IMR-90 (cell line): ENCODE data around the gene ANKRD13B. TPM values are rescaled to one million over a fixed set of nuclear protein-coding genes. Genes with fewer than 3 reads are reported as not detected.

Experiments used
- ATAC-seq: fragments of 200-7000 bp; cut with Tn5 transposase; 2 replicates; pipeline ENCODE4 v1.9.1; 2020; ENCODE audit warnings: low read depth, mild to moderate bottlenecking, moderate library complexity
- BruUV-seq: library from RNA; stranded (reverse); fragments of 400-500 nt; replicated peaks from 2 replicates; lab custom pipeline; 2021; lab: Mats Ljungman, UMichigan
- CTCF ChIA-PET: fragments of 300-600 bp; formaldehyde crosslinking; extraction: SDS; loops from one replicate; lab custom pipeline; 2021; ENCODE audit warnings: antibody characterized with exemption; lab: Yijun Ruan, JAX
- POLR2A ChIA-PET: fragments of 300-600 bp; sonication (Branson Sonifier 250); formaldehyde crosslinking; loops from one replicate; lab custom pipeline; 2022; ENCODE audit warnings: antibody characterized with exemption; ENCODE audit not compliant: unreplicated experiment; lab: Charles Lee
- DNase-seq: peaks from one replicate; pipeline ENCODE4 v3.0.0; 2013
- H2AFZ ChIP-seq: replicated peaks from 2 replicates; pipeline ENCODE3; 2013; ENCODE audit warnings: low read length, mild to moderate bottlenecking; ENCODE audit not compliant: poor library complexity
- H2AK5ac ChIP-seq: 2 replicates; pipeline ENCODE4 v1.6.1; 2013; ENCODE audit warnings: low read depth, low read length, inconsistent platforms
- H2AK9ac ChIP-seq: replicated peaks from 2 replicates; pipeline ENCODE3; 2013; ENCODE audit warnings: mild to moderate bottlenecking, low read depth, low read length, moderate library complexity; ENCODE audit not compliant: poor library complexity
- H2BK120ac ChIP-seq: 2 replicates; pipeline ENCODE4 v1.6.1; 2013; ENCODE audit warnings: low read depth, low read length, inconsistent platforms
- H2BK15ac ChIP-seq: 3 replicates; pipeline ENCODE4 v1.6.1; 2013; ENCODE audit warnings: low read depth, low read length, inconsistent platforms
- H2BK20ac ChIP-seq: 2 replicates; pipeline ENCODE4 v1.6.1; 2013; ENCODE audit warnings: low read depth, mild to moderate bottlenecking, inconsistent platforms, low read length, moderate library complexity
- H2BK5ac ChIP-seq: 2 replicates; pipeline ENCODE4 v1.6.1; 2013; ENCODE audit warnings: mild to moderate bottlenecking, low read depth, low read length, inconsistent platforms; ENCODE audit not compliant: poor library complexity, severe bottlenecking
- H3K14ac ChIP-seq: replicated peaks from 2 replicates; pipeline ENCODE4 v1.6.1; 2013; ENCODE audit warnings: low read depth, low read length, inconsistent platforms
- H3K18ac ChIP-seq: 2 replicates; pipeline ENCODE4 v1.6.1; 2013; ENCODE audit warnings: low read depth, low read length, control low read depth
- H3K23ac ChIP-seq: 2 replicates; pipeline ENCODE4 v1.6.1; 2013; ENCODE audit warnings: low read depth, low read length, inconsistent platforms
- H3K27ac ChIP-seq: 2 replicates; pipeline ENCODE4 v1.5.1; 2013; ENCODE audit warnings: mild to moderate bottlenecking, control low read depth, low read length; ENCODE audit not compliant: insufficient read depth
- H3K27me3 ChIP-seq: 2 replicates; pipeline ENCODE4 v1.6.1; 2013; ENCODE audit warnings: low read length; ENCODE audit not compliant: control insufficient read depth, insufficient read depth
- H3K36me3 ChIP-seq: 2 replicates; pipeline ENCODE4 v1.6.1; 2013; ENCODE audit warnings: low read length, mixed read lengths; ENCODE audit not compliant: control insufficient read depth, insufficient read depth
- H3K4ac ChIP-seq: 2 replicates; pipeline ENCODE4 v1.6.1; 2013; ENCODE audit warnings: low read depth, low read length, inconsistent platforms
- H3K4me1 ChIP-seq: 2 replicates; pipeline ENCODE4 v1.6.1; 2013; ENCODE audit warnings: low read length, mixed read lengths; ENCODE audit not compliant: control insufficient read depth, insufficient read depth
- H3K4me2 ChIP-seq: 2 replicates; pipeline ENCODE4 v1.6.1; 2013; ENCODE audit warnings: low read depth, mild to moderate bottlenecking, control low read depth, low read length, moderate library complexity
- H3K4me3 ChIP-seq: 2 replicates; pipeline ENCODE4 v1.5.1; 2013; ENCODE audit warnings: low read depth, mild to moderate bottlenecking, control low read depth, low read length, moderate library complexity; ENCODE audit not compliant: insufficient read depth
- H3K56ac ChIP-seq: 2 replicates; pipeline ENCODE4 v1.6.1; 2013; ENCODE audit warnings: low read length, inconsistent platforms; ENCODE audit not compliant: insufficient read depth; ENCODE audit errors: extremely low read depth
- H3K79me1 ChIP-seq, 2 experiments: 2 replicates each; pipeline ENCODE4 v1.6.1; 2013; ENCODE audit warnings: low read length in 2 of 2, inconsistent platforms in 1 of 2, low read depth in 1 of 2
- H3K9ac ChIP-seq: 2 replicates; pipeline ENCODE4 v1.6.1; 2013; ENCODE audit warnings: low read depth, low read length, control low read depth
- H3K9me1 ChIP-seq: 2 replicates; pipeline ENCODE4 v1.6.1; 2013; ENCODE audit warnings: low read length, inconsistent platforms; ENCODE audit not compliant: insufficient read depth
- H3K9me3 ChIP-seq: 2 replicates; pipeline ENCODE4 v1.6.1; 2013; ENCODE audit warnings: low read length; ENCODE audit not compliant: control insufficient read depth, insufficient read depth
- H4K20me1 ChIP-seq: 2 replicates; pipeline ENCODE4 v1.6.1; 2013; ENCODE audit warnings: low read length, inconsistent platforms; ENCODE audit not compliant: insufficient read depth
- H4K5ac ChIP-seq: 2 replicates; pipeline ENCODE4 v1.6.1; 2013; ENCODE audit warnings: mild to moderate bottlenecking, low read depth, low read length, control low read depth
- H4K8ac ChIP-seq, 2 experiments: 2 replicates each; pipeline ENCODE4 v1.6.1; 2013; ENCODE audit warnings: low read depth in 2 of 2, low read length in 2 of 2, control low read depth in 1 of 2, inconsistent platforms in 1 of 2
- H4K91ac ChIP-seq: 2 replicates; pipeline ENCODE4 v1.6.1; 2013; ENCODE audit warnings: low read depth, low read length, inconsistent platforms; ENCODE audit not compliant: insufficient read depth
- BHLHE40 ChIP-seq: fragments of 150-350 bp; IDR thresholded peaks from 2 replicates; pipeline ENCODE4 v1.6.1; 2016; ENCODE audit warnings: mild to moderate bottlenecking, low read depth, low read length
- CEBPB ChIP-seq: IDR thresholded peaks from 2 replicates; pipeline ENCODE4 v1.6.1; 2012; ENCODE audit warnings: low read depth, low read length, improper control_type of control experiment
- CHD1 ChIP-seq: IDR thresholded peaks from 2 replicates; pipeline ENCODE4 v1.6.1; 2012; ENCODE audit warnings: low read depth, low read length, improper control_type of control experiment
- CTCF ChIP-seq: conservative IDR thresholded peaks from 2 replicates; pipeline ENCODE4 v1.5.1; 2012; ENCODE audit warnings: mild to moderate bottlenecking, low read depth, low read length, improper control_type of control experiment
- FOS ChIP-seq: fragments of 150-350 bp; IDR thresholded peaks from 2 replicates; pipeline ENCODE4 v1.6.1; 2016; ENCODE audit warnings: low read depth, low read length
- MAFK ChIP-seq: IDR thresholded peaks from 2 replicates; pipeline ENCODE4 v1.6.1; 2012; ENCODE audit warnings: low read depth, low read length, improper control_type of control experiment
- MAZ ChIP-seq: IDR thresholded peaks from 2 replicates; pipeline ENCODE4 v1.6.1; 2012; ENCODE audit warnings: low read depth, mild to moderate bottlenecking, low read length, improper control_type of control experiment, moderate library complexity, borderline replicate concordance
- MXI1 ChIP-seq: IDR thresholded peaks from 2 replicates; pipeline ENCODE4 v1.6.1; 2012; ENCODE audit warnings: low read depth, mild to moderate bottlenecking, low read length, moderate library complexity, borderline replicate concordance
- NFE2L2 ChIP-seq: fragments of 150-350 bp; IDR thresholded peaks from 2 replicates; pipeline ENCODE4 v1.6.1; 2016; ENCODE audit warnings: low read depth, mild to moderate bottlenecking, low read length
- POLR2A ChIP-seq: IDR thresholded peaks from 2 replicates; pipeline ENCODE4 v1.6.1; 2012; ENCODE audit warnings: mild to moderate bottlenecking, low read depth, low read length
- RAD21 ChIP-seq: IDR thresholded peaks from 2 replicates; pipeline ENCODE4 v1.6.1; 2012; ENCODE audit warnings: low read length, improper control_type of control experiment
- RCOR1 ChIP-seq: IDR thresholded peaks from 2 replicates; pipeline ENCODE4 v1.6.1; 2012; ENCODE audit warnings: mild to moderate bottlenecking, low read length, improper control_type of control experiment; ENCODE audit not compliant: insufficient replicate concordance
- RFX5 ChIP-seq: IDR thresholded peaks from 2 replicates; pipeline ENCODE4 v1.8.0; 2012; ENCODE audit warnings: low read depth, mild to moderate bottlenecking, low read length, moderate library complexity
- SMC3 ChIP-seq: fragments of 150-350 bp; IDR thresholded peaks from 2 replicates; pipeline ENCODE4 v1.6.1; 2016; ENCODE audit warnings: low read depth, mild to moderate bottlenecking, antibody characterized with exemption, low read length, moderate library complexity
- USF2 ChIP-seq: fragments of 150-350 bp; IDR thresholded peaks from 2 replicates; pipeline ENCODE4 v1.6.1; 2017; ENCODE audit warnings: mild to moderate bottlenecking, antibody characterized with exemption, low read length, low read depth
- WGBS, 2 experiments: methylation state at CpG; one replicate each; pipeline versions ENCODE4 v1.1.5 to v1.1.7; 2013; ENCODE audit warnings: missing lambda C conversion rate in 2 of 2; ENCODE audit not compliant: insufficient read length in 1 of 2; ENCODE audit errors: extremely low coverage in 2 of 2; 5-methylcytosine and 5-hydroxymethylcytosine counted together
- dilution Hi-C: fragments of 300-500 bp; cut with HindIII; formaldehyde crosslinking; loops from one replicate; pipeline ENCODE4 v1.14.3; 2018; ENCODE audit warnings: low sequenced_read_pairs; ENCODE audit not compliant: unreplicated experiment
- in situ Hi-C: fragments of 300-500 bp; cut with MboI; formaldehyde crosslinking; loops from 3 replicates; pipeline ENCODE4 v1.14.3; 2019; ENCODE audit warnings: low sequenced_read_pairs, inconsistent platforms, mixed read lengths
- intact Hi-C: fragments of 100-400 bp; cut with micrococcal nuclease; formaldehyde crosslinking; loops from 2 replicates; pipeline ENCODE4 v1.10.0; 2022
- polyA plus RNA-seq, 3 experiments: library from polyadenylated mRNA; depleted of rRNA; stranded (reverse); fragments of >200 nt; gene quantifications; 2 replicates each; pipeline ENCODE4 v1.2.3, GENCODE V29; 2012; ENCODE audit warnings: low replicate concordance in 1 of 3
- total RNA-seq: library from RNA; depleted of rRNA; stranded (reverse); fragments of >200 nt; gene quantifications from 2 replicates; pipeline ENCODE4 v1.2.3, GENCODE V29; 2012

The ANKRD13B gene
- total and polyA plus RNA-seq, 2 of the 4 experiments (the other 2 are of a cell fraction): 0.90 to 4.0 TPM

GRCh38 chr17:29595943-29596774 lies 3.2 kb downstream of the ANKRD13B start (continued):
- no peak for TF ChIP-seq CEBPB
- no peak for TF ChIP-seq FOS
- no peak for TF ChIP-seq MAZ
- TF ChIP-seq SMC3: no peak

GRCh38 chr17:29596811-29597210 lies 3.9 kb downstream of the ANKRD13B start:
- CTCF ChIA-PET: no interaction called here
- intact Hi-C loops: no loop called here
- Histone ChIP-seq H3K56ac (no peak overlapping the region), H3K18ac (no peak overlapping the region), H4K20me1 (peaks cover 36% of the 10 kb centered on the region), H2BK120ac (no peak overlapping the region), H4K91ac (no peak overlapping the region), H3K9ac (no peak overlapping the region), H3K4me3 (no peak overlapping the region), H2BK5ac (no peak overlapping the region), H4K8ac (no peak overlapping the region), H2AK5ac (no peak overlapping the region), H3K4ac (no peak overlapping the region), H2AFZ (no peak overlapping the region), H2BK15ac (no peak overlapping the region), H4K5ac (no peak overlapping the region), H3K4me1 (peaks cover 11% of the 10 kb centered on the region), H3K27me3 (peaks cover 2% of the 10 kb centered on the region; the same call in 1 of the 2 replicates), H3K4me2 (no peak overlapping the region), H3K27ac (no peak overlapping the region), H3K23ac (no peak overlapping the region), H3K9me3 (no peaks in the 10 kb centered on the region), H3K14ac (no peak overlapping the region), H2BK20ac (no peak overlapping the region), H3K79me1 (peaks cover 0 to 16% of the 10 kb centered on the region in 2 experiments), H2AK9ac (no peak overlapping the region), H3K9me1 (no peaks in the 10 kb centered on the region), H3K36me3 (no peaks in the 10 kb centered on the region)
- no TSS peak for BruUV-seq
- ATAC-seq (no peak), DNase-seq (no peak)
- 60% methylated on average over 1 of the region's 9 CpGs; no CpG with 5 or more reads in 1 of the 2 experiments for WGBS, 2 experiments
- dilution Hi-C loops: no loop called here
- POLR2A ChIA-PET: no interaction called here
- in situ Hi-C loops: no loop called here
- TF ChIP-seq FOS (no peak), RFX5 (no peak), MXI1 (no peak), MAFK (no peak), RCOR1 (no peak), CTCF (no peak), CEBPB (no peak), BHLHE40 (no peak), NFE2L2 (no peak), POLR2A (no peak), CHD1 (no peak), USF2 (no peak), RAD21 (no peak)
